ENCODE measurements around the gene PLCL1. TPM values are rescaled to one million over a fixed set of nuclear protein-coding genes. Genes with fewer than 3 reads are reported as not detected.

The PLCL1 gene
- total RNA-seq, 2 experiments from 2014 or later: 3.3 to 3.5 TPM

GRCh38 chr2:197934261-197934933 is 130.0 kb downstream of the PLCL1 start:
- Mint-ChIP-seq H3K4me1 (ENCODE audit: low read depth) (peaks cover 56% of the 10 kb centered on the region), H3K4me3 (peak overlapping the region; percentile 73), H3K36me3 (ENCODE audit: low read depth) (no peaks in the 10 kb centered on the region), H3K9me3 (no peaks in the 10 kb centered on the region), H3K27me3 (ENCODE audit: low read depth) (no peaks in the 10 kb centered on the region), H3K27ac (peak overlapping the region; percentile 10)
- DNase-seq: no peak
- intact Hi-C loops (cut with micrococcal nuclease): loop anchor here (5.0 to 10.0 kb wide), 2 partner anchors 42 to 230 kb away; partner anchors contain the start of gene MARS2
- CTCF ChIA-PET: interaction anchor here (0.9 to 1.6 kb wide), 3 partner anchors 15 to 119 kb away, joined by 3 to 6 read pairs (median 5); no protein-coding TSS in a partner anchor

GRCh38 chr2:197934934-197935289 is 130.5 kb downstream of the PLCL1 start:
- intact Hi-C loops (cut with micrococcal nuclease): loop anchor here (1.0 to 10.0 kb wide), 3 partner anchors 17 to 230 kb away; partner anchors contain the start of gene MARS2
- H3K36me3 Mint-ChIP-seq (ENCODE audit: low read depth): no peaks in the 10 kb centered on the region
- H3K27ac Mint-ChIP-seq: peak overlapping the region; percentile 10
- CTCF ChIA-PET: no interaction called here
- peak overlapping the region; percentile 73 for H3K4me3 Mint-ChIP-seq
- H3K4me1 Mint-ChIP-seq (ENCODE audit: low read depth): peaks cover 58% of the 10 kb centered on the region
- no peak for DNase-seq
- H3K9me3 Mint-ChIP-seq: no peaks in the 10 kb centered on the region
- H3K27me3 Mint-ChIP-seq (ENCODE audit: low read depth): no peaks in the 10 kb centered on the region

GRCh38 chr2:197937814-197938213 is 133.4 kb downstream of the PLCL1 start:
- H3K36me3 Mint-ChIP-seq (ENCODE audit: low read depth): no peaks in the 10 kb centered on the region
- H3K27me3 Mint-ChIP-seq (ENCODE audit: low read depth): no peaks in the 10 kb centered on the region
- CTCF ChIA-PET: no interaction called here
- intact Hi-C loops (cut with micrococcal nuclease): loop anchor here (10.0 kb wide), 1 partner anchor 233 kb away; the partner anchor contains the start of gene MARS2
- H3K4me1 Mint-ChIP-seq (ENCODE audit: low read depth): peaks cover 64% of the 10 kb centered on the region
- no peak for DNase-seq
- no peaks in the 10 kb centered on the region for H3K9me3 Mint-ChIP-seq
- no peak overlapping the region for H3K27ac Mint-ChIP-seq
- no peak overlapping the region for H3K4me3 Mint-ChIP-seq

GRCh38 chr2:197938555-197938954 is 134.2 kb downstream of the PLCL1 start:
- CTCF ChIA-PET: no interaction called here
- Mint-ChIP-seq H3K9me3 (no peaks in the 10 kb centered on the region), H3K4me1 (ENCODE audit: low read depth) (peaks cover 62% of the 10 kb centered on the region), H3K36me3 (ENCODE audit: low read depth) (no peaks in the 10 kb centered on the region), H3K27me3 (ENCODE audit: low read depth) (no peaks in the 10 kb centered on the region), H3K27ac (no peak overlapping the region), H3K4me3 (no peak overlapping the region)
- intact Hi-C loops (cut with micrococcal nuclease): loop anchor here (10.0 kb wide), 1 partner anchor 234 kb away; the partner anchor contains the start of gene MARS2
- DNase-seq: no peak

DNA sequence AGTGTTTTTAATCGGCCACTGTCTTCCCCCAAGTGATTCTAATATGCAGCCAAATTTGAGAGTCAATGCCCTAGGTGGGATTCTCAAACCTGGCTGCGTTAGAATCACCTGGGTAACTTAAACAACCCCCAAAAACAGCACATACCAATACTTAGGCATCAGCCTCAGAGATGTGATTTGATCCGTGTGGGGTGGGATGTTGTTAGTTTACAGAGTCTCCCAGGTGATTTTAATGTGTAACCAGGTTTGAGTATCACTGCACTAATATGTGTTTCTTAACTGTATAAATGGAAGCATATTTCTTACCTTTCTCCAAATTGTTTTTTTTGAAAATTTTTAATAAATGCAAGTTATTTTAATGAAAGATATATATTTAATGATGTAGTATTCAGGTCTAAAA is 135.4 kb downstream of the PLCL1 start:
- CTCF ChIA-PET: no interaction called here
- H3K4me1 Mint-ChIP-seq (ENCODE audit: low read depth): peaks cover 67% of the 10 kb centered on the region
- H3K27ac Mint-ChIP-seq: no peak overlapping the region
- no peak for DNase-seq
- no peaks in the 10 kb centered on the region for H3K9me3 Mint-ChIP-seq
- H3K4me3 Mint-ChIP-seq: no peak overlapping the region
- H3K36me3 Mint-ChIP-seq (ENCODE audit: low read depth): no peaks in the 10 kb centered on the region
- no peaks in the 10 kb centered on the region for H3K27me3 Mint-ChIP-seq (ENCODE audit: low read depth)
- intact Hi-C loops (cut with micrococcal nuclease): loop anchor here (10.0 kb wide), 1 partner anchor 235 kb away; the partner anchor contains the start of gene MARS2

DNA sequence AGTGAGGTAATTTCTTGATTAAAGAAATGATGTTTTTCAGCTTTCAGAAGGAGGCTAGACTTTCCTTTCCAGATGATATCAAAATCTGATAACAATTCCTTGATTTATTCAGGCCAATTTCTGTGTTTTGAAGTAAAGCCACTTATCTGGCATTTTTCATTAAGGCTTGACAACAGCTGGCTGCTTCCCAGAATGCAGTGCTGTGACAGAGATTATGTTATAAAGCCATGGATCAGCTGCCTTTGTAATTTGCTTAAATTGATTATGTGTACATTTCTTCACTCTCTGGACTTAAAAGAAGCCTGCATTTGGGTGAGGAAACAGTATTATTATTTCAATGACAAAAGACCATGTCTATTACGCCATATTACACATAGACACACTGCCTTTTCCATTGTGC is 136.0 kb downstream of the PLCL1 start:
- Mint-ChIP-seq H3K27me3 (ENCODE audit: low read depth) (no peaks in the 10 kb centered on the region), H3K27ac (no peak overlapping the region), H3K4me1 (ENCODE audit: low read depth) (peaks cover 67% of the 10 kb centered on the region), H3K36me3 (ENCODE audit: low read depth) (no peaks in the 10 kb centered on the region), H3K9me3 (no peaks in the 10 kb centered on the region), H3K4me3 (no peak overlapping the region)
- intact Hi-C loops (cut with micrococcal nuclease): no loop called here
- CTCF ChIA-PET: interaction anchor here (1.1 kb wide), 1 partner anchor 9 kb away, joined by 3 read pairs; no protein-coding TSS in a partner anchor
- DNase-seq: no peak

DNA sequence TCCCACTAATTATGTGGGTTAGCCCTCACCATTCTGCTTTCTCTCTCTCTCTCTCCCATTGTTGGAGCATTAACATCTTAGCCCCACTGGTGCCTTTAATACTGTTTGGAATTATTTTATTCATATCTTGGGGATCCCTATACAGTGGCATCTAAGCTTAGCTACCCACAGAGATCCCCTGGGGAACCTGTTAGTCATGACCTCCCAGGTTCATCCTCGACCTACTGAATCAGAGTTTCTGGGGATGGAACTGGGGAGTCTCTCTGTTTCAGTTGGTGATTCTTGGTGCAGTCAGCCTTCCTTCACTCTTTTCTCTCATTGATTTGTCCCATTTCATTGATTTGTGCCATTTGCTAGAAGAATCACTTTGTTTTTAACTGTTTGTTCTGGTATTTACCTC is 137.3 kb downstream of the PLCL1 start:
- no peaks in the 10 kb centered on the region for H3K27me3 Mint-ChIP-seq (ENCODE audit: low read depth)
- no peak overlapping the region for H3K27ac Mint-ChIP-seq
- CTCF ChIA-PET: no interaction called here

GRCh38 chr2:197943731-197944130 is 139.3 kb downstream of the PLCL1 start:
- Mint-ChIP-seq H3K27ac (no peak overlapping the region), H3K9me3 (no peaks in the 10 kb centered on the region), H3K27me3 (ENCODE audit: low read depth) (no peaks in the 10 kb centered on the region), H3K4me1 (ENCODE audit: low read depth) (peaks cover 70% of the 10 kb centered on the region), H3K4me3 (peak overlapping the region; percentile 4), H3K36me3 (ENCODE audit: low read depth) (no peaks in the 10 kb centered on the region)
- intact Hi-C loops (cut with micrococcal nuclease): no loop called here
- CTCF ChIA-PET: interaction anchor here (0.6 to 1.2 kb wide), 2 partner anchors 41 to 93 kb away, joined by 3 to 5 read pairs; no protein-coding TSS in a partner anchor
- no peak for DNase-seq

More for the DNA sequence above, 137.3 kb downstream of the PLCL1 start:
- Mint-ChIP-seq H3K4me3 (no peak overlapping the region), H3K4me1 (ENCODE audit: low read depth) (peaks cover 64% of the 10 kb centered on the region), H3K9me3 (no peaks in the 10 kb centered on the region), H3K36me3 (ENCODE audit: low read depth) (no peaks in the 10 kb centered on the region)
- no peak for DNase-seq
- intact Hi-C loops (cut with micrococcal nuclease): loop anchor here (1.0 kb wide), 1 partner anchor 11 kb away; no protein-coding TSS in a partner anchor

- CTCF ChIA-PET: interaction anchor here (1.2 kb wide), 1 partner anchor 94 kb away, joined by 5 read pairs; no protein-coding TSS in a partner anchor
- intact Hi-C loops (cut with micrococcal nuclease): no loop called here
- Mint-ChIP-seq H3K27ac (no peak overlapping the region), H3K36me3 (ENCODE audit: low read depth) (no peaks in the 10 kb centered on the region), H3K4me3 (peak overlapping the region; percentile 16), H3K27me3 (ENCODE audit: low read depth) (no peaks in the 10 kb centered on the region), H3K9me3 (no peaks in the 10 kb centered on the region), H3K4me1 (ENCODE audit: low read depth) (peaks cover 71% of the 10 kb centered on the region)
- no peak for DNase-seq
Measured at GRCh38 chr2:197944416-197945096, 140.2 kb downstream of the PLCL1 start.

- intact Hi-C loops (cut with micrococcal nuclease): no loop called here
- Mint-ChIP-seq H3K36me3 (ENCODE audit: low read depth) (no peaks in the 10 kb centered on the region), H3K4me1 (ENCODE audit: low read depth) (peaks cover 79% of the 10 kb centered on the region), H3K27ac (no peak overlapping the region), H3K9me3 (no peaks in the 10 kb centered on the region), H3K4me3 (no peak overlapping the region), H3K27me3 (ENCODE audit: low read depth) (no peaks in the 10 kb centered on the region)
- no peak for DNase-seq
- CTCF ChIA-PET: no interaction called here
Measured at GRCh38 chr2:197946562-197946961, 142.2 kb downstream of the PLCL1 start.

- Mint-ChIP-seq H3K4me1 (ENCODE audit: low read depth) (peaks cover 78% of the 10 kb centered on the region), H3K27ac (no peak overlapping the region), H3K9me3 (no peaks in the 10 kb centered on the region), H3K4me3 (no peak overlapping the region), H3K36me3 (ENCODE audit: low read depth) (no peaks in the 10 kb centered on the region), H3K27me3 (ENCODE audit: low read depth) (no peaks in the 10 kb centered on the region)
- no peak for DNase-seq
- CTCF ChIA-PET: interaction anchor here (0.6 kb wide), 2 partner anchors 207 to 513 kb away, joined by 3 to 4 read pairs; no protein-coding TSS in a partner anchor
- intact Hi-C loops (cut with micrococcal nuclease): no loop called here
Measured at GRCh38 chr2:197947219-197947757, 142.9 kb downstream of the PLCL1 start.

DNA sequence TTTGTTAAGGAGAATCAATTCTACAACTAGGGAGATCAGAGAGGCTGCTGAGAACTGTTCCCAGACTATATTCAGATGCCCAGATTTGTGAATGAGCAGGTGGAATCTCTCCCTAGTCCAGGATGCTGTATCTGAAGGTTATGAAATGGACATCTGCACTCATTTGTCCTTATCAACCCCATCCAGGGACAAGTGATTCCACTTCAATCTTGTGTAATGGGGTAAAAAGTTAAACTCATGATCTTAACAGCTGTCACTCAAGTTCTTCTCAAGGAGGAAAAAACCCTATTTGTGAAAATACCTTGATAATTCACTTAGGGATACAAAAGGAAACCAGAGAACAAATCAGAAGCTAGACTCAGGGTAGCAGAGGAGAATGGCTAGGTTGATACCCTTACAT is 144.8 kb downstream of the PLCL1 start:
- H3K36me3 Mint-ChIP-seq (ENCODE audit: low read depth): no peaks in the 10 kb centered on the region
- CTCF ChIA-PET: interaction anchor here (0.9 kb wide), 1 partner anchor 9 kb away, joined by 3 read pairs; no protein-coding TSS in a partner anchor
- H3K27ac Mint-ChIP-seq: no peak overlapping the region
- H3K4me3 Mint-ChIP-seq: no peak overlapping the region
- no peak for DNase-seq
- H3K27me3 Mint-ChIP-seq (ENCODE audit: low read depth): no peaks in the 10 kb centered on the region
- peaks cover 79% of the 10 kb centered on the region for H3K4me1 Mint-ChIP-seq (ENCODE audit: low read depth)
- intact Hi-C loops (cut with micrococcal nuclease): no loop called here
- no peaks in the 10 kb centered on the region for H3K9me3 Mint-ChIP-seq

Measured in activated naive CD4-positive, alpha-beta T cell treated with anti-CD3 and anti-CD28 coated beads for 36 hours (primary cell).